NCI-H2227 (cell line): ENCODE measurements around the gene DDR1.

ENCODE experiments used
- DNase-seq: peaks from one replicate; lab custom pipeline; 2025; ENCODE audit not compliant: unreplicated experiment; lab: John Stamatoyannopoulos, UW

Gene DDR1

DNA sequence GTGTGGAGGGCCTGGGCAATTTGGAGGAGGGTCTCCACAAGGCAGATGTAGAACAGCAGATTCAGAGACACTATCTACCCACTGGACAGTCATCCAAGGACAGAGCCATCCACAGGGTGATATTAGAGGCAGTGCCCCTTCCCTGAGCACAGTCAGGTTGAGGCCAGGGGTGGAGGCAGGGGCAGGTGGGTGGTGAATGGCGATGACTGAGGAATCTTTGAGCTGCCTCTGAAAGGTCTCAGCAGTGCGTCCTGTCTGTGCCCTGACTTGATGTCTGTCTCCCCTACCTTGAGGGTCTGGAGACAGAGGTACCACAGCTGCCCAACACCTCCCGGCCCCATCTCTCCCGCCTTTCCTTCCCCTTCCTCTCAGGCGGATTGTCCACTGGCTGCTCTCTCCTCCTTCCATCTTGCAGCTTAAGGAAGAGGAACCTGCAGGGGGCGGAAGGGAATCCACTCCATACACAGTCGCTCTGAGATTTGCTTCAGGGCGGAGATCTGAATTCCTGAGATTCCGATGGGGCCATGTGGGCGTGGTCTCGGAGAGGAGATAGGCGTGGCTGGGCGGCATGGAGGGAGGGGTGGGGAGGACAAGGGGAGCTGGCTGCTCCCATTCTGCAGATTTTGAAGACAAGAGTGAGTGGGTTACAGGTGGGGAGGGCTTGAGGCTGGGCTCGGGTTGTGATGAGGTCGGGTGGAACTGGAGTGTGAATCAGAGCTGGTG lies 58.2 kb downstream of the DDR1 start:
- DNase-seq = peak; percentile 7

DNA sequence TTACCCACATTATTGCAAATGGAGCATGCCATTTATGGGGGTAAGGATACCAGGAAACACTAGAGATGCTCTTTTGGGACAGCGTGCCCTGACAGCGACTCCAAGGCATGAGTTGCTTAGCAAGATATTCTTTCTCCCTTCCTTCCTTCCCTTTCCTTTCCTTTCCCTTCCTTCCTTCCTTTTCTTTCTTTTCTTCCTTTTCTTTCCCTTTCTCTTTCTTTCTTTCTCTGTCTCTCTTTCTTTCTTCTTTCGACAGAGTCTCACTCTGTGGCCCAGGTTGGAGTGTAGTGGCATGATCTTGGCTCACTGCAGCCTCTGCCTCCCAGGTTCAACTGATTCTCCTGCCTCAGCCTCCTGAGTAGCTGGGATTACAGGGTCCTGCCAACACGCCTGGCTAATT lies 59.7 kb downstream of the DDR1 start:
- DNase-seq = no peak

DNA sequence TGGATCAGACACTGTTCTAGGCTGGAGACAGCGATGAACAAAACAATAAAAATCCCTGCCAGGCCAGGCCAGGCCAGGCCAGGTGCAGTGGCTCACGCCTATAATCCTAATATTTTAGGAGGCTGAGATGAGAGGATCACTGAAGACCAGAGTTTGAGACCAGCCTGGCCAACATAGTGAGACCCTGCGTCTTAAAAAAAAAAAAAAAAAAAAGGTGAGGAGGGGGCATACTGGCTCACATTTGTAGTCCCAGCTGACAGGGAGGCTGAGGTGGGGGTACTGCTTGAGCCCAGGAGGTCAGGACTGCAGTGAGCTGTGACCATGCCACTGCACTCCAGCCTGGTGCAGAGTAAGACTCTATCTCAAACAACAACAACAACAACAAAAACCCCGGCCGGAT lies 61.0 kb downstream of the DDR1 start:
- DNase-seq = no peak

DNA sequence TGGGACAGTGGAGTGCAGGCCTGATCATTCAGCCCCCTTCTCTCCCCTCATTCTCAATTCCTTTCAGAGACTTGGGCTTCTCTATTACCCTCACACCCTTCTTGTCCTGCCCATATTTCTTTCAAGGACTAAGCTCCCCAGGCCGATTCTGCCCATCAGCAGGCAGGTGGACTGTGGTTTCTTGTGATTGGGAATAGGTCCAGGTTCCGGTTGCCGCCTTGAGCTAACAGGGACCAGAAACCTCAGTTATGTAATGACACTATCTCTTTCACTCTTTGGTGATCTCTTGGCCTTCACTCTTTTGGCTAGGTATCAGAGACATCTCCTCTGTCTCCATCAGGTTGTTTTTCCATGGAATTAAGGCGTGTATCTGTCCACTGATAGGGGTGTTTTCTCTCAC lies 62.9 kb downstream of the DDR1 start:
- DNase-seq = no peak

DNA sequence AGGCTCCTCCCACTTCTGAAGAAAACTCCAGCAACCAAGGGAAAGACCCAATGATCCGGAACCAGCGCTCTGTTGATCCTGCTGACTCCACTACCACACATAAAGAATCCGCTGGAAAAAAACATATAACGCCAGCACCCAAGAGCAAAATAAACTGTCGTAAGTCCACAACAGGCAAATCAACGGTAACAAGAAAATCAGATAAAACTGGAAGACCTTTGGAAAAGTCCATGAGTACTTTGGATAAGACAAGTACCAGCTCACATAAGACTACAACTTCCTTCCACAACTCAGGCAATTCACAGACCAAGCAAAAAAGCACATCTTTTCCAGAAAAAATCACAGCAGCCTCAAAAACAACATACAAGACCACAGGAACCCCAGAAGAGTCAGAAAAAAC lies 64.5 kb downstream of the DDR1 start:
- DNase-seq = no peak
